Astrocyte of the cerebellum (primary cell): ENCODE data around the gene FAM234B.
"Not testable (repeated sequence)": the region's sequence is repeated elsewhere in the genome, so short reads cannot be mapped to it uniquely, and the experiment has no call there.

Experiments
- DNase-seq: peaks from one replicate; pipeline ENCODE4 v3.0.0-alpha.2; 2011; ENCODE audit warnings: low read depth
- H3K4me3 ChIP-seq: 2 replicates; pipeline ENCODE4 v1.5.1; 2011; ENCODE audit warnings: mild to moderate bottlenecking, low read depth, low read length, moderate library complexity
- in situ Hi-C: cut with HindIII; loops from 2 replicates; pipeline ENCODE4 v1.10.0; 2017; ENCODE audit warnings: low sequenced_read_pairs
- TF ChIP-seq, protein P1 (sequence below): IDR thresholded peaks from 2 replicates; pipeline ENCODE4 v1.5.1; 2012; ENCODE audit warnings: low read length, low read depth, moderate library complexity, mild to moderate bottlenecking; ENCODE audit errors: missing control alignments

The FAM234B gene

DNA sequence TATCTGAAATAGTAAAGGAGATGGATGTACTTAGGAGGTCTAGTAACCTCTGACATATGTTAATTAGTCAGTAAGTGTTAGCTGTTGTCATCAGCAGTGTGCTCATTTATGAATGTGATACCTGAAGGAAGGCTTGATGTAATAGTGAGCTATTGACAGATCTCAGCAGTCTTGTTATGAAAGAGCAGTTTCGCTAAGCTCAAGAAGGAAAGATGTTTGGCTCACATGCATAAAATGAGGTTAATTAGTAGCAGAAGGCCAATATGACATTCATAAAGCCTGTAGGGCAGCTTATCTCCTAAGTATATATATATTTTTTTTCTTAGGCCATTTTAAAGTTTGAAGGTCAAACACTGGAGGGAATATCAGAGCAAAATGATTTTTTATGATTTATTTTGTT lies 2.8 kb downstream of the FAM234B start:
- in situ Hi-C loops: no loop called here
- DNase-seq: no peak
- TF ChIP-seq, protein P1, sequence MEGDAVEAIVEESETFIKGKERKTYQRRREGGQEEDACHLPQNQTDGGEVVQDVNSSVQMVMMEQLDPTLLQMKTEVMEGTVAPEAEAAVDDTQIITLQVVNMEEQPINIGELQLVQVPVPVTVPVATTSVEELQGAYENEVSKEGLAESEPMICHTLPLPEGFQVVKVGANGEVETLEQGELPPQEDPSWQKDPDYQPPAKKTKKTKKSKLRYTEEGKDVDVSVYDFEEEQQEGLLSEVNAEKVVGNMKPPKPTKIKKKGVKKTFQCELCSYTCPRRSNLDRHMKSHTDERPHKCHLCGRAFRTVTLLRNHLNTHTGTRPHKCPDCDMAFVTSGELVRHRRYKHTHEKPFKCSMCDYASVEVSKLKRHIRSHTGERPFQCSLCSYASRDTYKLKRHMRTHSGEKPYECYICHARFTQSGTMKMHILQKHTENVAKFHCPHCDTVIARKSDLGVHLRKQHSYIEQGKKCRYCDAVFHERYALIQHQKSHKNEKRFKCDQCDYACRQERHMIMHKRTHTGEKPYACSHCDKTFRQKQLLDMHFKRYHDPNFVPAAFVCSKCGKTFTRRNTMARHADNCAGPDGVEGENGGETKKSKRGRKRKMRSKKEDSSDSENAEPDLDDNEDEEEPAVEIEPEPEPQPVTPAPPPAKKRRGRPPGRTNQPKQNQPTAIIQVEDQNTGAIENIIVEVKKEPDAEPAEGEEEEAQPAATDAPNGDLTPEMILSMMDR: no peak
- H3K4me3 ChIP-seq: no peak overlapping the region

DNA sequence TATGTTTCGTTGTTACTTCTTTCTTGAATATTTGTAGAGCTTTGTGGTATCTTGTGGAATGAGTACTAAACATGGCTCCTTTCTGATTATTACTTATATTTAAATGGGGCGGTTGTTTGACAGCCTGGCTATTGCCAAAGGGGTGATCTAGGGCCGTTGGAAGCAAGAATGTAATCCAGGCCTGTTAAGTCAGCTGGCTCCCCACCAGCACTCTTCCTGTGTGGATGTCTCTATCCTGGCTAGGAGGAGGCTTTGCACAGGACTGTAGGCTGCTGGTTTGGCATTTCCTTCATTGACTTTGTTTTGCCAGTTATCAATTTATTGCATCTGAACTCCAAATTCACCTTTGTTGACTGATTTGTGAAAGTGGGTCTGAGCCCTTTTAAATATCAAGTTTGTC lies 5.6 kb downstream of the FAM234B start:
- DNase-seq: no peak
- TF ChIP-seq, protein P1: no peak
- in situ Hi-C loops: no loop called here
- no peak overlapping the region for H3K4me3 ChIP-seq

DNA sequence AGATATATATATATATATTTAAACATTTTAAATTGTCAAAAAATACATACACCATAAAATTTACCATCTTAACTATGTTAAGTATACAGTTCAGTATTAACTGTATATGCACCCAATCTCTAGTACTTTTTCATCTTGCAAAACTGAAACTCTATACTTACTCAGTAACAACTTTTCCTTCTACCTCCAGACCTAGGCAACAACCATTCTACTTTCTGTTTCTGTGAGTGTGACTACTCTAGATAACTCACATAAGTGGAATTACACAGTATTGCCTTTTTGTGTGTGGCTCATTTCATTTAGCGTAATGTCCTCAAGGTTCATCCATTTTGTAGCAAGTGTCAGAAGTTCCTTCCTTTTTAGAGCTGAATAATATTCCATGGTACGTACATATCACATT lies 8.2 kb downstream of the FAM234B start:
- in situ Hi-C loops: no loop called here
- no peak overlapping the region for H3K4me3 ChIP-seq
- TF ChIP-seq, protein P1: no peak
- DNase-seq: no peak

DNA sequence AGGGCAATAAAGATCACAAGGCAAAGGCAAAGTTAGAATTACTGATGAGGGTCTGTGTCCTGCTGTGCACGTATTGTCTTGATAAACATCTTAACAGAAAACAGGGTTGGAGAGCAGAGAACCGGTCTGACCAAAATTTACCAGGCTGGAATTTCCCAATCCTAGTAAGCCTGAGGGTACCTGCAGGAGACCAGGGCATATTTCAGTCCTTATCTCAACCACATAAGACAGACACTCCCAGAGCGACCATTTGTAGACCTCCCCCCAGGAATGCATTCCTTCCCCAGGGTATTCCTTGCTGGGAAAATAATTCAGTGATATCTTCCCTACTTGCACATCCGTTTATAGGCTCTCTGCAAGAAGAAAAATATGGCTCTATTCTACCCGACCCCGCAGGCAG lies 9.4 kb downstream of the FAM234B start:
- H3K4me3 ChIP-seq, DNase-seq, in situ Hi-C loops: not testable (repeated sequence)

DNA sequence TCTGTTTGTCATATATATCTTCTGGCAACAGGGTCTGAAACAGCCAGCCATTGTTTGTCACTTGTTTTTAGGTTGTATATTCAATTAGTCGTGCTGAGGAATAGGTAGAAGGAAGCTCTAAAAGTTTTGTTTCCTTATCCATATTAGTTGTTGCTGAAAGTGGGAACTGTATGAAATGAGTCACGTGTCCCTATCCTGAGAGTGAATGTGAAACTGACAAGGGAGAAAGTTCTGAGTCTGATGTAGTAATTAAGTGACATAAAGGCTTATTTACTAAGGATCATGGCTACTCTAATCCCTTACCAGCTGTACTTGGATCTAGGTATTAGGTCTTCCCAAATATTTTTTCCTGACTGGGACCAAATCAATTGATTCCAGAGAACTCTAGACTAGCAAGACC lies 16.4 kb downstream of the FAM234B start:
- DNase-seq: no peak
- H3K4me3 ChIP-seq: no peak overlapping the region
- TF ChIP-seq, protein P1: no peak
- in situ Hi-C loops: no loop called here

DNA sequence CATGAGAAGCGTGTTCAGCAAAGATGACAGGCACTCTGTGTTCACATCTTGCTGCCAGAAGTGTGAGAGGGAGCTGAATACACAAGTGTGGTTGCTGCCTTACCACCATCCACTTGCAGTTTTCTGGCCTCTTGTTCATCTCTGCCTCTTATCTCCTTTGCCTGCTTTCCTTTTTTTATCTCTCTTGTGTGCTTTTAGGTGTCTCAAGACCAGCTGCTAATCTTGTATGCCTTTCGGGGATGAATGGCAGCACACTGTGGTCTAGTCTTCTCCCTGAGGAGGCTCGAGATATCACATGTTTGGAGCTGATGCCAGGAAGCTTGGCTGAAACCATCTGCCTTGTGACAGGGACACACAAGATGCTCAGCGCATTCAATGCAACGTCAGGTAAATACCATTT lies 17.2 kb downstream of the FAM234B start:
- TF ChIP-seq, protein P1: no peak
- H3K4me3 ChIP-seq: no peak overlapping the region
- no peak for DNase-seq
- in situ Hi-C loops: no loop called here

DNA sequence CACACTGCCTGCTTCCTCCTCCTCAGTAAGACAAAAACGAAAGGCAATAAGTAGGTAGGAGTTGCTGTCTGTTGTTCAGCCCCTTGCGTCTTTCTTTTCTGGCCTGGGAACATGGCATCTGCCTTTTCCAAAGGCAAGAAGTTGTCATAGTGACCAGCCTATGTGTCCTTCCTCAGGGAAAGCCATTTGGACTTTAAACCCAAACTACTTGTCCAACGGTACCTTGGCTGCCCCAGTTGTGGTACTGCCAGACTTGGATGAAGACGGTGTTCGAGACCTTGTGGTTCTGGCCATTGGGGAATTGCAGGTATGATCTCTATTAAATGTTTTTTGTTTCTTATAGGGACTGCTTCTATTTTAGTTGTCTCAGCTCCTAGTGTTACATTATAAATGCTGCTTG lies 18.5 kb downstream of the FAM234B start:
- H3K4me3 ChIP-seq: no peak overlapping the region
- in situ Hi-C loops: no loop called here

More for the DNA sequence above, 18.5 kb downstream of the FAM234B start:
- TF ChIP-seq, protein P1: no peak
- DNase-seq: no peak
